H9 (cell line): ENCODE measurements around the gene FXYD1. TPM values are rescaled to one million over a fixed set of nuclear protein-coding genes. Genes with fewer than 3 reads are reported as not detected.

Experiments
- DNase-seq: peaks from one replicate; pipeline ENCODE4 v3.0.0-alpha.2; 2017
- H2AFZ ChIP-seq: one replicate; pipeline ENCODE4 v1.6.1; 2013; ENCODE audit warnings: mild to moderate bottlenecking, low read length, control low read depth, moderate library complexity
- H2AK5ac ChIP-seq: 2 replicates; pipeline ENCODE4 v1.6.1; 2013; ENCODE audit warnings: low read length, control low read depth, mixed read lengths; ENCODE audit not compliant: insufficient read length
- H2BK120ac ChIP-seq: one replicate; pipeline ENCODE4 v1.6.1; 2013; ENCODE audit warnings: low read depth, mild to moderate bottlenecking, low read length, control low read depth, inconsistent platforms; ENCODE audit not compliant: poor library complexity, severe bottlenecking
- H2BK12ac ChIP-seq: 2 replicates; pipeline ENCODE4 v1.6.1; 2013; ENCODE audit warnings: low read length, control low read depth, mixed read lengths, low read depth; ENCODE audit not compliant: insufficient read length
- H2BK15ac ChIP-seq: 2 replicates; pipeline ENCODE4 v1.6.1; 2013; ENCODE audit warnings: low read depth, low read length, control low read depth
- H2BK20ac ChIP-seq: one replicate; pipeline ENCODE4 v1.6.1; 2013; ENCODE audit warnings: low read depth, mild to moderate bottlenecking, low read length, control low read depth, inconsistent platforms; ENCODE audit not compliant: poor library complexity, severe bottlenecking
- H2BK5ac ChIP-seq: 2 replicates; pipeline ENCODE4 v1.6.1; 2013; ENCODE audit warnings: low read length, control low read depth, mixed read lengths; ENCODE audit not compliant: insufficient read length
- H3K14ac ChIP-seq: 2 replicates; pipeline ENCODE4 v1.6.1; 2013; ENCODE audit warnings: low read length, control low read depth; ENCODE audit not compliant: insufficient read depth
- H3K18ac ChIP-seq: 2 replicates; pipeline ENCODE4 v1.6.1; 2013; ENCODE audit warnings: low read depth, mild to moderate bottlenecking, mixed read lengths, low read length, control low read depth; ENCODE audit not compliant: insufficient read length
- H3K23ac ChIP-seq: 2 replicates; pipeline ENCODE4 v1.6.1; 2013; ENCODE audit warnings: low read length, control low read depth, mixed read lengths, low read depth; ENCODE audit not compliant: insufficient read length
- H3K23me2 ChIP-seq: 2 replicates; pipeline ENCODE4 v1.6.1; 2013; ENCODE audit warnings: low read depth, mild to moderate bottlenecking, mixed read lengths, low read length, control low read depth; ENCODE audit not compliant: insufficient read length, poor library complexity, severe bottlenecking
- H3K27ac ChIP-seq: 2 replicates; pipeline ENCODE4 v1.5.1; 2013; ENCODE audit warnings: low read length, control low read depth, mixed read lengths, low read depth; ENCODE audit not compliant: insufficient read length
- H3K27me3 ChIP-seq: 2 replicates; pipeline ENCODE4 v1.6.1; 2013; ENCODE audit warnings: low read length, control low read depth, inconsistent platforms; ENCODE audit not compliant: insufficient read depth
- H3K4ac ChIP-seq: 2 replicates; pipeline ENCODE4 v1.6.1; 2013; ENCODE audit warnings: low read depth, mild to moderate bottlenecking, control low read depth, inconsistent platforms, low read length, moderate library complexity
- H3K4me1 ChIP-seq: 2 replicates; pipeline ENCODE4 v1.6.1; 2013; ENCODE audit warnings: low read length, control low read depth, inconsistent platforms; ENCODE audit not compliant: insufficient read depth
- H3K4me2 ChIP-seq: 2 replicates; pipeline ENCODE4 v1.6.1; 2013; ENCODE audit warnings: low read length, control low read depth, mixed read lengths; ENCODE audit not compliant: insufficient read length, insufficient read depth
- H3K56ac ChIP-seq: 2 replicates; pipeline ENCODE4 v1.6.1; 2013; ENCODE audit warnings: low read depth, mild to moderate bottlenecking, mixed read lengths, low read length, control low read depth; ENCODE audit not compliant: insufficient read length
- H3K79me1 ChIP-seq: 2 replicates; pipeline ENCODE4 v1.6.1; 2013; ENCODE audit warnings: low read depth, mild to moderate bottlenecking, moderate library complexity, low read length, control low read depth, inconsistent platforms; ENCODE audit not compliant: insufficient read depth, poor library complexity, severe bottlenecking
- H3K79me2 ChIP-seq: 2 replicates; pipeline ENCODE4 v1.6.1; 2013; ENCODE audit warnings: low read length, control low read depth, inconsistent platforms; ENCODE audit not compliant: insufficient read depth
- H3K9ac ChIP-seq: 2 replicates; pipeline ENCODE4 v1.6.1; 2013; ENCODE audit warnings: low read length, control low read depth, mixed read lengths; ENCODE audit not compliant: insufficient read length; ENCODE audit errors: extremely low read depth
- H3K9me3 ChIP-seq: one replicate; pipeline ENCODE4 v1.6.1; 2013; ENCODE audit warnings: low read depth, low read length, inconsistent platforms; ENCODE audit not compliant: control insufficient read depth
- H3T11ph ChIP-seq: one replicate; pipeline ENCODE4 v1.6.1; 2013; ENCODE audit warnings: mild to moderate bottlenecking, low read length, control low read depth, inconsistent platforms
- H4K20me1 ChIP-seq: one replicate; pipeline ENCODE4 v1.6.1; 2013; ENCODE audit not compliant: control insufficient read depth, insufficient read length, insufficient read depth
- H4K5ac ChIP-seq: 2 replicates; pipeline ENCODE4 v1.6.1; 2013; ENCODE audit warnings: low read depth, mild to moderate bottlenecking, mixed read lengths, low read length, control low read depth; ENCODE audit not compliant: insufficient read length
- H4K8ac ChIP-seq: replicated peaks from 2 replicates; pipeline ENCODE4 v1.6.1; 2013; ENCODE audit warnings: low read length, control low read depth, mixed read lengths, low read depth; ENCODE audit not compliant: insufficient read length
- H4K91ac ChIP-seq: 2 replicates; pipeline ENCODE4 v1.6.1; 2013; ENCODE audit warnings: low read depth, mild to moderate bottlenecking, moderate library complexity, mixed read lengths, low read length, control low read depth; ENCODE audit not compliant: insufficient read length
- H3K27ac Mint-ChIP-seq, 3 experiments: 2 replicates in 2 of 3; 3 replicates in 1 of 3; pipeline ENCODE4 v1.8.0; 2020 to 2021; ENCODE audit warnings: mixed read lengths in 3 of 3, mild to moderate bottlenecking in 1 of 3, moderate library complexity in 1 of 3
- H3K27me3 Mint-ChIP-seq: 2 replicates; pipeline ENCODE4 v1.8.0; 2021; ENCODE audit warnings: low read depth, mild to moderate bottlenecking, moderate library complexity, mixed read lengths
- H3K36me3 Mint-ChIP-seq, 3 experiments: 2 replicates in 2 of 3; 3 replicates in 1 of 3; pipeline ENCODE4 v1.8.0; 2020 to 2021; ENCODE audit warnings: low read depth in 3 of 3, mixed read lengths in 3 of 3; ENCODE audit not compliant: insufficient read depth in 1 of 3
- H3K4me1 Mint-ChIP-seq, 2 experiments: 2 replicates each; pipeline ENCODE4 v1.8.0; 2020; ENCODE audit warnings: mixed read lengths in 2 of 2
- H3K4me3 Mint-ChIP-seq, 2 experiments: 2 replicates in 1 of 2; 3 replicates in 1 of 2; pipeline ENCODE4 v1.8.0; 2020 to 2021; ENCODE audit warnings: mild to moderate bottlenecking in 2 of 2, mixed read lengths in 2 of 2, moderate library complexity in 1 of 2
- H3K9me3 Mint-ChIP-seq, 2 experiments: 2 replicates in 1 of 2; 3 replicates in 1 of 2; pipeline ENCODE4 v1.8.0; 2020; ENCODE audit warnings: mild to moderate bottlenecking in 2 of 2, mixed read lengths in 2 of 2, moderate library complexity in 1 of 2
- CTCF ChIP-seq: fragments of 200-600 bp; sonication (generic); conservative IDR thresholded peaks from 3 replicates; pipeline ENCODE4 v1.8.0; 2021; ENCODE audit warnings: antibody characterized with exemption, mild to moderate bottlenecking
- WGBS: extraction: QIAGEN DNeasy Blood & Tissue Kit; methylation state at CpG from one replicate; pipeline ENCODE4 v1.1.7; 2013; ENCODE audit warnings: missing lambda C conversion rate, low lambda C conversion rate, mixed read lengths; ENCODE audit not compliant: insufficient read length; ENCODE audit errors: extremely low coverage; 5-methylcytosine and 5-hydroxymethylcytosine counted together
- total RNA-seq: library from RNA; stranded (reverse); gene quantifications from 2 replicates; pipeline ENCODE4 v1.2.1, GENCODE V29; 2021

FXYD1 gene
- total RNA-seq, 1 experiment from 2014 or later, result 7.7 TPM

DNA sequence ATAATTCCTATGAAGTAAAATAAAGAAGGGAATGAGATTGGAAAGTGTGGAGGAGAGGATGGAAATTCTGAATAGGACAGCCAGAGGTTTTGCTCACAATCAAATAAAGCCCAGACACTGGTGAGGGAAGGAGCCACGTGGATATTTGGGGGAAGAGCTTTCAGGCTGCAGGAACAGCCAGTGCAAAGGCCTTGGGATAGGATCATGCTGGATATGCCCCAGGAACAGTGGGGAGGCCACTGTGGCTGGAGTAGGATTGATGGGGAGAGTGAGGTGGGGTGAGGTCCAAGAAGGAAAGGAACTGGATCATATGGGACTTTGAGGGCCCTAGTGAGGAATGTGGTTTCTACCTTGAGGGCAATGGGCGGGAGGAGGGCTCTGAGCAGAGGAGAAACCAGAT lies 11.8 kb downstream of the FXYD1 start:
- TF ChIP-seq CTCF, result no peak
- Histone ChIP-seq H4K5ac (no peak overlapping the region), H2AFZ (no peak overlapping the region), H2BK20ac (no peak overlapping the region), H3K4me1 (peaks cover 10% of the 10 kb centered on the region; the same call in 1 of the 2 replicates), H4K91ac (no peak overlapping the region), H3K23me2 (peaks cover 19% of the 10 kb centered on the region), H3K79me1 (no peaks in the 10 kb centered on the region), H3K23ac (no peak overlapping the region), H3K56ac (no peak overlapping the region), H2BK15ac (no peak overlapping the region), H3K4ac (no peak overlapping the region), H2BK5ac (no peak overlapping the region), H3K18ac (no peak overlapping the region), H3K4me2 (no peak overlapping the region), H4K8ac (no peak overlapping the region), H2BK120ac (no peak overlapping the region), H2AK5ac (no peak overlapping the region), H3K79me2 (no peaks in the 10 kb centered on the region), H3K14ac (no peak overlapping the region), H3K27me3 (no peaks in the 10 kb centered on the region), H4K20me1 (no peaks in the 10 kb centered on the region), H3K9me3 (no peaks in the 10 kb centered on the region), H3T11ph (no peak overlapping the region), H2BK12ac (no peak overlapping the region), H3K27ac (no peak overlapping the region), H3K9ac (no peak overlapping the region)
- WGBS, result no CpG with 5 or more reads among the region's 2 CpGs
- Mint-ChIP-seq H3K9me3 (no peaks in the 10 kb centered on the region; a peak in 1 of 5 replicates), H3K27ac (peak overlapping the region in 2 of 3 experiments; percentile 9 to 55; a peak in 2 of 7 replicates), H3K36me3 (peaks cover 0 to 10% (median 2%) of the 10 kb centered on the region in 3 experiments; a peak in 4 of 7 replicates), H3K4me3 (peak overlapping the region in 1 of 2 experiments; percentile 10; a peak in 2 of 5 replicates), H3K27me3 (peaks cover 2% of the 10 kb centered on the region), H3K4me1 (peaks cover 38 to 43% of the 10 kb centered on the region in 2 experiments)
- no peak for DNase-seq
